GM21360 (cell line): ENCODE measurements around the gene CADPS2.
"Not testable (repeated sequence)": the region's sequence is repeated elsewhere in the genome, so short reads cannot be mapped to it uniquely, and the experiment has no call there.

Experiments
- ATAC-seq: cut with Tn5 transposase; IDR thresholded peaks from one replicate; pipeline ENCODE4 v1.9.1; 2021; ENCODE audit warnings: mild to moderate bottlenecking, moderate library complexity; ENCODE audit not compliant: unreplicated experiment

CADPS2 gene

DNA sequence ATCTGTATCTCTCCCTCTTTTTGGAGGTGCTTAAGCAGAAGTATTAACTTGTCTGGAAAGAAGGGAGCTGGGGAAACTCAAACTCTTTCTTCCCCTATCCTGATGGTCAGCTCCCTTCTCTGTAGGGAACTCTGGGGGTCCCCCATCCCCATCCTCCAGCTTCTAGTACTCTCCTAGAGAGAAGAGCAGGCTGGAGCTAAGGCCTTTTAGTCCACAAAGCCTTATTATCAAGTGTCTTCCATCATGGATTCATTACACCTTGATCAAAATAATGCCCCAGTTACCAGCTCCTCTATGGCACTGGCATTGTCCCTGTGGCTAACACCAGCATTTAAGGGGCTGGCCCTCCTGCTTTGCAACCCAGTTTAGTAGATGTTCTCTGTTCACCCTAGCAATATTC, 35.7 kb downstream of the CADPS2 start:
- ATAC-seq, result no peak

DNA sequence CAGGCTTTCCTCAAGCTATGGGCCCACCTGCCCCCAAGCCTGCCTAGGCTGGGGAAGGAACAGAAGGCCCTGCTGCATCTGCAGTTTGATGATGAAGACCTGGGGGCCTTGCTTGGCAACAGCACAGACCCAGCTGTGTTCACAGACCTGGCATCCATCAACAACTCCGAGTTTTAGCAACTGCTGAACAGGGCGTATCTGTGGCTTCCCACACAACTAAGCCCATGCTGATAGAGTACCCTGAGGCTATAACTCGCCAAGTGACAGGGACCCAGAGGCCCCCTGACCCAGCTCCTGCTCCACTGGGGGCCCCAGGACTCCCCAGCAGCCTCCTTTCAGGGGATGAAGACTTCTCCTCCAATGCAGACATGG, 36.3 kb downstream of the CADPS2 start:
- ATAC-seq, result no peak

DNA sequence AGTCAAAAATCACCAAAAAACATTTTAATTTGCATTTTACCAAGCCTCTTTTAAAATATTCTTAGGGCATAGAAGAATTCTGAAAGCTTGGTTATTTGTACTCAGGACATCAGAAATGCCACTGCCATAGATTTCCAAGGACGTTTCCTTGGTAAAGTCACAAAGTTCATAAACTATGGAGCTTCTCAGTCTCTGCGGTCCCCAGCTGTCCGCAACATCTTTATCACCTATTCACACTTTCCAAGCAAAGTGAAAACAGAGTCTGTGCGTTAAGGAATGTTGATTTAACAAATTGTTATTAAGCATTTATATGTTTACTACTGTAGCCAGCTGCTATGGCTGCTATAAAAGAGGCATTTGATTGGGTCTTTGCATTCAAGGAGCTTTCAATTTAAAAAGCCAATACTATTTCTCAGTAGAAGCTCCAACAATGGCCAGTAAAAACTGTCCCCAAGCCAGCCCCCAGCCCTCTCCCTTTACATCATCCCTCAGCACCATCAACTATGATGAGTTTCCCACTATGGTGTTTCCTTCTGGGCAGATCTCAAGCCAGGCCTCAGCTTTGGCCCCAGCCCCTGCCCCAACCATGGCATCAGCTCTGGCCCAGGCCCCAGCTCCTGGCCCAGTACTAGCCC, 36.8 kb downstream of the CADPS2 start:
- no peak for ATAC-seq

DNA sequence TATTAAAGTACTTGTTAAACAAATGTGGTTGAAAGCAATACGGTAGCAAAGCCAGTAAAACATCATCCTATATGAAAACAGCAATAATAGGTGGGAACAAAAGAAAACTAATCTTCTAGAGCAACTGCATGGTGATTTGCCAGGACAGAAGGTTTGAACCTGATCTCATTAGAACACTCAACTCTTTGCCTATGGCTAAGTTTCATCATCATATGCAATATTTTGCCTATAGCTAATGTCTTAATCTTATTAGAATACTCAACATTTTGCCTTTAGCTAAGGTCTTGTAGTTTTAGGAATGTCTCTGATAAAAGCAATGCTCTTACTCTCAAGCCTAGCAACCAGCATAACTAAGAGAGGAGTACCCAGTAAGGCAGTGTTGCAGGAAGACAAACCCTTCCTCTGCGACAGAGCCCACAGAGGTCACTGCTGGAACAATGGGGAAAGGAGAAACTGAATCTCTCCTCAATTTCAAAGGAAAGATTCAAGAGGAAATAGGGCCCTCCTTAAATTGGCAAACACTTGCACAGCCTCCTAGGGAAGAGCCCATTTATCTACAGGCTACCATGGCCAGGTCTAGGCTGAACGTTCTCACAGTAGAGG, 38.3 kb downstream of the CADPS2 start:
- ATAC-seq, result no peak

DNA sequence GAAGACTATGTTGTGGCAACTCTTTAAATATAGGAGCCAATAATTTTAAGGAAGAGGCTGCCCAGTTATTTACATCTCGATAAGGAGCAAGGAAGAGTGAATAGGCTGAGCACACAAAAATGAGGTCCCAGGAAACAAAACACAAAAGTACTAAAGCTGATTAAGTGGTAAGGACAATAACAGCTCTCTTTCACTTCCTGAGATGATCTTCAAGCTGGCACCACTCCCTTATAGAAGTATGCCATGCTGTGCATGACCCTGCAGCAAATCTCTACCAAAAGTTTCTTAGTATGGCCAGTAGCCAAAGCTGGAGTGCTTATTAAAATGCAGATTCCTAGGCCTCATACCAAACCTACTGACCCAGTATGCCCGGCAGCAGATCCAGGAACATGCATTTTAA, 39.7 kb downstream of the CADPS2 start:
- no peak for ATAC-seq

DNA sequence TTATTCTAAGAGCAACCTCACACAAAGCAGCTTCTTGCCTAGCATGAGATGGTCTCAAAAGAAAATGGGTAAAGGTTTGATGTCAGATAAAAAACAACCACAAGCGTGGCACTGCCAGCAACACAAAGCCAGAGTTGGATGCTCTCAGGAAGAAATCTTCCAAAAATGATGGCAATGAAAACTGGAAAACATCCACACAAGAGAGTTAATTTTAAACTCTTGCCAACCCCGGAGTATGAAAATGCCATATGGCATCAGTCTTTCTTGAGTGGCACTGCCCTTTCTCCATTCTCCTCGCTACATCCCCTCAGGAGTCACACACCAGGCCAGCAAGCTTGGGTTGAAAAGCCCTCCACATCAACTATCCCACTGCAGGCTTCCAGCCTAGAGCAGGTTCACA, 41.0 kb downstream of the CADPS2 start:
- no peak for ATAC-seq

DNA sequence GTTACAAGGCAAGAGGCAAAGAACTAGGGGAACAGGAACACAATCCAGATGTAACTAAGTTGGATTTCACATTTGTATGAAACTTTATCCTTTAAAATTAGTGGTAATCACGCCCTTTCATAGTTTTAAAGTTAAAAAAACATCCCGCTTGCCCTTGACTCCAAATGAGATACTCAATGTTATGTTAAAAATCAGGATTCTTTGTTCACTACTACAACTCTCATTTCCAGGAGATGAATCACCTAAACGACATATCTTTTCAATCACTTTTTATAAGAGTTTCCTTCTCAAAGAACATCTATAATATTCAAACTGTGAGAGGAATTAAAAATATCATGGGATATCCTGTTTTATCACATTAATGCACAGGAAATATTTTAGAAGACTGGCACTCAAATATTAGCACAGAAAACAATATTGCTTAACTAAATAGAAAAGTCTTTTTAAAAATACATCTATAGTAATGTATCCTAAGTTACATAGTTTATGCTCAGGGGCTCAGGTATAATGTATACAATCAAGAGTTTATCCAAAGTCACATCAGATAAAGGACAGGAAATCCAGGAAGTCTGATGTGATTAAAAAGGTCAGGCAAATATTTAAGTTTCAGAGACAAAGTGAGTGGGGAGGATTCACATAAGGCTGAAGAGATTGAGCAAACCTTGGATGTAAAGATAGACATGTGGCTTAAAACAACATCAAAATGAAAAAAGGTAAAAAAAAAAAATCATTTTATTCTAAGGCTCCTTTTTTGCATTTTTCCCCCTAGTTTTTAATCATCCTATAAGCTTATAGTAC, 41.9 kb downstream of the CADPS2 start:
- ATAC-seq, result no peak

DNA sequence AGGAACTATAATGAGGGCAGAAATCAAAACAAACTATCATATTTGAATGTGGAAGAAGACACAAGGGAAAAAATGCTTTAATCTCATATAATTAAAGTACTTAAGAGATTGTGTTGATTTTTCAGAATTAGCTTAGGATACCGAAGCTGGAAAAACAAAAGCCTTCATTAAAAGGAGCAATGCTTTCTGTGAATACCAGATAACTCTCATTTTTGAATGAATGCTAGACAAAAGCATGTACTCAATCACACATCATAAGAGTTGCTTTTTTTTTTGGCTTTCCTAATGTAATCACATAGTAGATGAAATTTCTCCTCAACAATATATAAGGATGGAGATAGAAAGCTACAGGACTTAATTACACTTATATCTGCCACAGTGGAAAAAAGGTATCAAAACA, 43.3 kb downstream of the CADPS2 start:
- ATAC-seq, result no peak

DNA sequence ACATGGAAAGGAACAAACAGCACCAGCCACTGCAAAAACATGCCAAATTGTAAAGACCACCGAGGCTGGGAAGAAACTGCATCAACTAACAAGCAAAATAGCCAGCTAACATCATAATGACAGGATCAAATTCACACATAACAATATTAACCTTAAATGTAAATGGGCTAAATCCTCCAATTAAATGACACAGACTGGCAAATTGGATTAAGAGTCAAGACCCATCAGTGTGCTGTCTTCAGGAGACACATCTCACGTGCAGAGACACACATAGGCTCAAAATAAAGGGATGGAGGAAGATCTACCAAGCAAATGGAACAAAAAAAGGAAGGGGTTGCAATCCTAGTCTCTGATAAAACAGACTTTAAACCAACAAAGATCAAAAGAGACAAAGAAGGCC, 50.0 kb downstream of the CADPS2 start:
- ATAC-seq, result not testable (repeated sequence)

DNA sequence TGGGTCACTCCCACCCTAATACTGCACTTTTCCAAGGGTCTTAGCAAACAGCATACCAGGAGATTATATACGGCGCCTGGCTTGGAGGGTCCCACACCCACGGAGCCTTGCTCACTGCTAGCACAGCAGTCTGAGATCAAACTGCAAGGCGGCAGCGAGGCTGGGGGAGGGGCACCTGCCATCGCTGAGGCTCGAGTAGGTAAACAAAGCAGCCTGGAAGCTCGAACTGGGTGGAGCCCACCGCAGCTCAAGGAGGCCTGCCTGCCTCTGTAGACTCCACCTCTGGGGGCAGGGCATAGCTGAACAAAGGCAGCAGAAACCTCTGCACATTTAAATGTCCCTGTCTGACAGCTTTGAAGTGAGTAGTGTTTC, 51.7 kb downstream of the CADPS2 start:
- not testable (repeated sequence) for ATAC-seq

DNA sequence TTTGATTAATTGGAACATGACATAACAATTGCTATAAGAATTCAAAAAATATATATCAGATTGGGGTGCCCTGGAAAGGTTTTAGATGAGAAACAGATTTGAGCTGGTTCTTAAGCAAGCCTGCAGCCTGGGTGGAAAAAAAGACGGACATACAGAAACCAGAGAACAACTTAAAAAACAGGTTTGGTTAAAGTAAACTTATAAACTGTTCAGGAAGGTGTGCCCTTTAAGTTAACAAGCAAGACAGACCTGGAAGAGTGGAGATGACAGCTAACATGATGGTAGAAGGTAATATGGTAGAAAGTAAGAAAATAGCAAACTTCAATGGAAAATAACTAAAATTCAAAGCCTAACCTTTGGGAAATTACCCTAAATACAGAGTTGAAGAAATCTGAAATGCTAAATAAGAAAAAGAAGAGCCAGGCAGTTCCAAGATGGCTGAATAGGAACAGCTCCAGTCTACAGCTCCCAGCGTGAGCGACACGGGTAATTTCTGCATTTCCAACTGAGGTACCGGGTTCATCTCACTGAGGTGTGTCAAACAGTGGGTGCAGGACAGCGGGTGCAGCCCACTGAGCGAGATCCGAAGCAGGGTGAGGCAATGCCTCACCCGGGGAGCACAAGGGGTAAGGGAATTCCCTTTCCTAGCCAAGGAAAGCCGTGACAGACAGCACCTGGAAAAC, 52.2 kb downstream of the CADPS2 start:
- no peak for ATAC-seq

DNA sequence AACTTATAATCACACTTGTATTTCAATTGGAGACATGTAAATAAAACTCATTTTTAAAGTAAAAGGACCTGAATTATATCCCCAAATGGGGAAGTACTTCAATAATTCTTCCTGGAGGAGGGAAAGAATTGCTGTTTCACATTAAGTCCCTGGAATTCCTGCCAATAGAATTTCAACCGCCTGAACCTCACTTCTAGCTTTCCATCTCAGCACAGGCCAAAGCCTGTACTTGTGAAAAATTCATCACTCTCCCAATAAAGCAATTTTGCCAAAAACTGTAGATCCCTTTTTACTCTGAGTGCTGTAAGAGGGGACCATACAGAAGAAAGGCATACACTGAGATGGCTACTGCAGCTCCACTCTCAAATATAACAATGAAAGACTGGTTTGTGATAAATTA, 54.8 kb downstream of the CADPS2 start:
- ATAC-seq, result no peak

DNA sequence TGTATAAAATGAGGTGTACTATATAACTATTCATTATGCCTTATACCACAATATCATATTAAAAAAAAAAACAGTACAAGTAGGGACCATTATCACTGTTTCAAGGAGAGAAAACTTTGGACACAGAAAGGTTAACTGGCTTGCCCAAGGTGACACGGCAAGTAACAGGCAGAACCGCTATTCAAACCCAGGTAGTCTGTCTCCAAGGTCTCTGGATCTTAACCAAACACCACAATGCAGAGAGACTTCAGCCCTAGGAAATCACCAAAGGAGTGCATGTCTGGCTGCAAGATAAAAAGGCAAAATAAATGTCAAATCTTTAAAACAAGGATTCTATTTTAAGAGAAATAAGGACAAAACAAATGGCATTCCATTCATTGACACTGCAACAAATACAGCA, 56.3 kb downstream of the CADPS2 start:
- ATAC-seq, result no peak

DNA sequence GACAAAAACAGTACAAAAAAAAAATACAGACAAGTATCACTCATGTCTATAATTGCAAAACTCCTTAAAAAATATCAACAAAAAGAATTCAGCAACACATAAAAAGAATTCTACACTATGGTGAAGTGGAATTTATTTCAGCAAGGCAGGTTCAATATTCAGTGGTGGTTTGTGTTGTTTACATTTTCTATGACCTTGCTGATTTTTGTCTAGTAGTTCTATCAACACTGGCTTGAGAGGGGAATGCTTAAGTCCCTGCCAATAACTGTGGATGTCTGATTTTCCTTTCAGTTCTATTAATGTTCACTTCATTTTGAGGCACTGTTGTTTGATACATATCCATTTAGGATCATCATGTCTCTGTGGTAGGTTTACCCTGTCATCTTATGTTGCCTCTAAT, 58.5 kb downstream of the CADPS2 start:
- no peak for ATAC-seq

DNA sequence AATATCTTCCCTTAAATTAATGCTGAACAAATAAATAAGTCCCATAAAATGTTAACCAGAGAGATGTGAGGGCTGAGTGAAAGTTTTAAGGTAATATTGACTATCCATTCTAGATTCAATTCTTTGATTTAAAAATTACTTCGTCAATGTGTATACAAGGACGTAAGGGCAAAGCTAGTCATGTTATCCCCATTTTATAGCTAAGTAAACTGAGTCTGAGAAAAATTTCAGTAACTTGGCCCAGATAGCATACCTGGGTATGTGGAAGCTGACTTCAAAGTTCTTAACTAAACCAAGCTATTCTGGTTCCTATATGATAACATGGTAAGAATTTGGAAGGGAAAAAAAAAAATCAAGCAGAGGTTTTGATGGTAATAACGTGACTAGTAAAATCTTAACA, 72.4 kb downstream of the CADPS2 start:
- no peak for ATAC-seq

DNA sequence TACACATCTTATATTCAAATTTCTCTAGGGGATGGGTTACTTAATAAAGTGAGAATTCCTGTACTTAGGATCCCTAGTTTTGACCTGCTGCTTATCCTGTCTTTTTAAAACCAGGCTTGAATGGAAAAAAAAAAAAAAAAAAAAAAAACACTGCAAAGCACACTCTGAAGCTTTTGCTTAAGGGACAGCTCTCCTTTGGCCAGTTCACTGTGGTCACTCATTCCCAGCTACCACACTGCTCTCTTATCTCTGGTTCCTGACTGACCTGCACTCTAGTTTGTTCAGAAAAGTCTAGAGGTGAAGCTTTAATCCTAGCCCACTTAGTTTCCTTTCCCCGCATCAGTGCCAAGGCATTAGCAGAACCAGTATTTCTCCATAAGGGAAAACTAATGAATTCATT, 82.4 kb downstream of the CADPS2 start:
- ATAC-seq, result no peak

DNA sequence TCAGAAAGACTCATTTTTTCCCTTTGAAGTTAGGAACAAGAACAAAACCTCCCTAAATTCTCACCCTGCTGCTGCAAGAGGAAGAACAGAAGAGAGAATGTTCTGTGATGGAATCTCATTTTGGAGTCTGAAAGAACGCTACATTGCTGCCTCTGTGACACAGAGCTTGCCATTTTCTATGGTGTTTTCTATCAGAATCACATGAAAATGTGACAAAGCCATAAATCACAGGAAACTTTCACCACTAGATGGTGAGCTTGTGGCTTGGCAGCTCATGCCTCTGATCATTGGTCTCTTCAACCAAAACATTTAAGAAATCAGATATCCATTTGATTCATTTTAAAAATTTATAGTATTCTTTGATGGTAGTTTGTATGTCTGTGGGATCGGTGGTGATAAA, 82.9 kb downstream of the CADPS2 start:
- ATAC-seq, result no peak

DNA sequence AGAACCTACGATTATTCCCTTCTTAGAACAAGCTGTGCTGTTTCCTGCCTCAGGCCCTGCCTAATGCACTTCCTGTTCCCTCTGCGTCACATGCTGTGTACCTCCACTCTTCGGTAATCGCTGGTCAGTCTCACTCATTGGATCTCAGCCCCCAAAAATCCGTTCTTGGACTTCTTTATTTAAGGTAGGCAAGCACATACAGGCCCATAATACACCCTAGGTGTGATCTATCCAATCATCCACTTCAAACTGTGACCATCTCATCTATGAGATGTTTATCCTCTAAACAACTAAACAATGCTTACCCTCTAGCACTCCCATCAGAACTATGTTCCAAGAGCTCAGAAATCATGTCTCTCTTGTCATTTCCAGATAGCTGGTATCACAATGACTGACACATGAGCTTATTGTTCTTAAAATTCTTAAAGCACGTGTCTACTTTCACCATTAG, 83.9 kb downstream of the CADPS2 start:
- ATAC-seq, result no peak

DNA sequence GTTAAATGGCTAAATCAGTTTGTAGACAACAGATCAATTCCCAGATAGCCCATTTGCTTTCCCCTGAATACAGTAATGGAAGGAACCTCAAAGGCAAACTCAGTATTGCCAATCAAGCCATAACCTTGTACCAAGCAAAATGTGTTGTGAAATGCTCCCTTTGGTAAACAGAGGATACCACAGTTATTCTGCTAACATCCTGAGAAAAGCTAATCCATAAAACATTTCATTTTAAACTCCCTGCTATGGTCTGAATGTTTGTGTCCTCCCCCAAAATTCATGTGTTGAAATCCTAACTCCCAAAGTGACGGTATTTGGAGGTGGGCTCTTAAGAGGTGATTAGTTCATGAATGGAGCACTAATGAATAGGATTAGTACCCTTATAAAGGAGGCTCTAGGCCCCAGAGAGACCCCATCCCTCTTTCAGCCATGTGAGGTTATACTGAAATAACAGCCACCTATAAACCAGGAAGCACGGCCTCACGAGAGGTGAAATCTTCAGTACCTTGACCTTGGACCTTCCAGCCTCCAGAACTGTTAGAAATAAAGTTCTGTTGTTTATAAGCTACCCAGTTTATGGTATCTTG, 94.2 kb downstream of the CADPS2 start:
- ATAC-seq, result no peak

DNA sequence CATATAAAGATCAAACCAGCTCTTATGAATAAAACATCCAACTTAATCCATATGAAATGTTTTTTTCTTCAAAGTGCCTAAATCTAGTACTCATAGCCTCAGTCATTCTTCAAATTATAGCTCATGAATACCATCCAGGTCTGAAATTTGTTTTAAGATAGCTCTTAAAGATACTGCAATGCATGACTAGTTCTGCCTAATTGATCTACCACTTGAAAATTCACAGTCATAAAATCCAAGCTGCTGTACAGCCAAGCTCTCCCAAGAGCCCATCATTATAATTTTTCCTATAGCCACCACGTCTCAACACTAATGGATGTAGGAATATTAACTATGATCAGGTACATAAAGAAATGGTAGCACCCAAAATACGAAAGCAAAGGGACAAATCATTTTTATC, 95.7 kb downstream of the CADPS2 start:
- no peak for ATAC-seq

DNA sequence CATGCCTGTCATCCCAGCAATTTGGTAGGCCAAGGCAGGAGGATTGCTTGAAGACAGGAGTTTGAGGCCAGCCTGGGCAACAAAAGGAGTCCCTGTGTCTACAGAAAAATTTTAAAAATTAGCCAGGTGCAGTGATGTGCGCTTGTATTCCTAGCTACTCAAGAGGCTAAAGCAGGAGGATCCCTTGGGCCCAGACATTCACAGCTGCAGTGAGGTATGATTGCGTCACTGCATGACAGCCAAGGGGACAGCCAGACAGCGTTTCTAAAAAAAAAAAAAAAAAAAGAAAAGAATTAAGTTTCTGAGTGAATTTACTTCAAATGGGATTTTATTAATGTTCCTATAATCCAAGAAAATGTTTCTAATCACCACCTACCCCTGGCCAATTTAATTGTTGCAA, 96.1 kb downstream of the CADPS2 start:
- no peak for ATAC-seq
